ENCODE data around the gene HM13. TPM values are rescaled to one million over a fixed set of nuclear protein-coding genes. Genes with fewer than 3 reads are reported as not detected.

Gene HM13
- total and polyA plus RNA-seq, 2 experiments from 2014 or later, result 126 to 150 TPM

DNA sequence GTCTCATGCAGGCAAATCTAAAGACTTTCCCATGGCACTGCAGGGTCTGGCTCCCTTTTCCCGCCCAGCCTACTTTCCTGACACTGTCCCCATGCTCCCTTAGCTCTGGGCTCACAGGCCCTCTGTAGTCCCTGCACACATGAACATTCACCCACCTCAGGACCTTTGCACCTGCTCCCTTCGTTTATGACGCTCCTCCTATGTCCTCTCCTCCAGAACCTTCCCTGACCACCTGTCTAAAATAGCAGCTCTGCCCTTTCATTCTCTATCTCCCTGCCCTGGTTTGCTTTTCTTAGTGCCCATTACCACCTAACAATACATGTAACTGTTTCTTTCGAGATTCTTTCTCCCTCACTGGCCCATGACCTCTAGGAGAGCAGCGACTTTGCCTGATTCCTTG is 22.3 kb downstream of the HM13 start:
- H3K36me3 Mint-ChIP-seq (ENCODE audit: low read depth), result peaks cover 79% of the 10 kb centered on the region
- no peak overlapping the region for H2AFZ ChIP-seq
- H3K27ac ChIP-seq (ENCODE audit: low read depth), result no peak overlapping the region
- H3K27me3 Mint-ChIP-seq (ENCODE audit: insufficient read depth, low read depth, poor library complexity), result peaks cover 7% of the 10 kb centered on the region
- H3K27me3 ChIP-seq (ENCODE audit: insufficient read depth), result no peaks in the 10 kb centered on the region
- H3K4me3 Mint-ChIP-seq, result no peak overlapping the region
- H3K36me3 ChIP-seq (ENCODE audit: insufficient read depth), result peaks cover 65% of the 10 kb centered on the region
- H3K4me3 ChIP-seq, result no peak overlapping the region
- peaks cover 2% of the 10 kb centered on the region; the same call in 1 of the 3 replicates for H3K4me1 Mint-ChIP-seq
- TF ChIP-seq, protein P1, sequence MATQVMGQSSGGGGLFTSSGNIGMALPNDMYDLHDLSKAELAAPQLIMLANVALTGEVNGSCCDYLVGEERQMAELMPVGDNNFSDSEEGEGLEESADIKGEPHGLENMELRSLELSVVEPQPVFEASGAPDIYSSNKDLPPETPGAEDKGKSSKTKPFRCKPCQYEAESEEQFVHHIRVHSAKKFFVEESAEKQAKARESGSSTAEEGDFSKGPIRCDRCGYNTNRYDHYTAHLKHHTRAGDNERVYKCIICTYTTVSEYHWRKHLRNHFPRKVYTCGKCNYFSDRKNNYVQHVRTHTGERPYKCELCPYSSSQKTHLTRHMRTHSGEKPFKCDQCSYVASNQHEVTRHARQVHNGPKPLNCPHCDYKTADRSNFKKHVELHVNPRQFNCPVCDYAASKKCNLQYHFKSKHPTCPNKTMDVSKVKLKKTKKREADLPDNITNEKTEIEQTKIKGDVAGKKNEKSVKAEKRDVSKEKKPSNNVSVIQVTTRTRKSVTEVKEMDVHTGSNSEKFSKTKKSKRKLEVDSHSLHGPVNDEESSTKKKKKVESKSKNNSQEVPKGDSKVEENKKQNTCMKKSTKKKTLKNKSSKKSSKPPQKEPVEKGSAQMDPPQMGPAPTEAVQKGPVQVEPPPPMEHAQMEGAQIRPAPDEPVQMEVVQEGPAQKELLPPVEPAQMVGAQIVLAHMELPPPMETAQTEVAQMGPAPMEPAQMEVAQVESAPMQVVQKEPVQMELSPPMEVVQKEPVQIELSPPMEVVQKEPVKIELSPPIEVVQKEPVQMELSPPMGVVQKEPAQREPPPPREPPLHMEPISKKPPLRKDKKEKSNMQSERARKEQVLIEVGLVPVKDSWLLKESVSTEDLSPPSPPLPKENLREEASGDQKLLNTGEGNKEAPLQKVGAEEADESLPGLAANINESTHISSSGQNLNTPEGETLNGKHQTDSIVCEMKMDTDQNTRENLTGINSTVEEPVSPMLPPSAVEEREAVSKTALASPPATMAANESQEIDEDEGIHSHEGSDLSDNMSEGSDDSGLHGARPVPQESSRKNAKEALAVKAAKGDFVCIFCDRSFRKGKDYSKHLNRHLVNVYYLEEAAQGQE (IDR thresholded peaks at IDR 0.05; ENCODE audit: unreplicated experiment), result no peak
- TF ChIP-seq, protein P2, sequence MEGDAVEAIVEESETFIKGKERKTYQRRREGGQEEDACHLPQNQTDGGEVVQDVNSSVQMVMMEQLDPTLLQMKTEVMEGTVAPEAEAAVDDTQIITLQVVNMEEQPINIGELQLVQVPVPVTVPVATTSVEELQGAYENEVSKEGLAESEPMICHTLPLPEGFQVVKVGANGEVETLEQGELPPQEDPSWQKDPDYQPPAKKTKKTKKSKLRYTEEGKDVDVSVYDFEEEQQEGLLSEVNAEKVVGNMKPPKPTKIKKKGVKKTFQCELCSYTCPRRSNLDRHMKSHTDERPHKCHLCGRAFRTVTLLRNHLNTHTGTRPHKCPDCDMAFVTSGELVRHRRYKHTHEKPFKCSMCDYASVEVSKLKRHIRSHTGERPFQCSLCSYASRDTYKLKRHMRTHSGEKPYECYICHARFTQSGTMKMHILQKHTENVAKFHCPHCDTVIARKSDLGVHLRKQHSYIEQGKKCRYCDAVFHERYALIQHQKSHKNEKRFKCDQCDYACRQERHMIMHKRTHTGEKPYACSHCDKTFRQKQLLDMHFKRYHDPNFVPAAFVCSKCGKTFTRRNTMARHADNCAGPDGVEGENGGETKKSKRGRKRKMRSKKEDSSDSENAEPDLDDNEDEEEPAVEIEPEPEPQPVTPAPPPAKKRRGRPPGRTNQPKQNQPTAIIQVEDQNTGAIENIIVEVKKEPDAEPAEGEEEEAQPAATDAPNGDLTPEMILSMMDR (conservative IDR thresholded peaks at IDR 0.05; ENCODE audit: low read depth in 2 of 2), result no peak
- TF ChIP-seq POLR2AphosphoS5 (IDR thresholded peaks at IDR 0.05; ENCODE audit: low read depth), result no peak
- no peak for TF ChIP-seq JUNB (IDR thresholded peaks at IDR 0.05; ENCODE audit: unreplicated experiment)
- TF ChIP-seq EZH2 (IDR thresholded peaks at IDR 0.05; ENCODE audit: low read depth, unreplicated experiment), result no peak
- no peak for TF ChIP-seq ZNF114 (CRISPR knock-in tag; IDR thresholded peaks at IDR 0.05)
- TF ChIP-seq NANOG (IDR thresholded peaks at IDR 0.05; ENCODE audit: borderline replicate concordance), result no peak
- TF ChIP-seq, protein P3, sequence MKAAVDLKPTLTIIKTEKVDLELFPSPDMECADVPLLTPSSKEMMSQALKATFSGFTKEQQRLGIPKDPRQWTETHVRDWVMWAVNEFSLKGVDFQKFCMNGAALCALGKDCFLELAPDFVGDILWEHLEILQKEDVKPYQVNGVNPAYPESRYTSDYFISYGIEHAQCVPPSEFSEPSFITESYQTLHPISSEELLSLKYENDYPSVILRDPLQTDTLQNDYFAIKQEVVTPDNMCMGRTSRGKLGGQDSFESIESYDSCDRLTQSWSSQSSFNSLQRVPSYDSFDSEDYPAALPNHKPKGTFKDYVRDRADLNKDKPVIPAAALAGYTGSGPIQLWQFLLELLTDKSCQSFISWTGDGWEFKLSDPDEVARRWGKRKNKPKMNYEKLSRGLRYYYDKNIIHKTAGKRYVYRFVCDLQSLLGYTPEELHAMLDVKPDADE (IDR thresholded peaks at IDR 0.05), result no peak
- TF ChIP-seq CREB1 (CRISPR knock-in tag; IDR thresholded peaks at IDR 0.05; ENCODE audit: low read depth), result no peak
- TF ChIP-seq EZH2phosphoT487 (IDR thresholded peaks at IDR 0.05; ENCODE audit: unreplicated experiment), result no peak
- TF ChIP-seq, protein P4, sequence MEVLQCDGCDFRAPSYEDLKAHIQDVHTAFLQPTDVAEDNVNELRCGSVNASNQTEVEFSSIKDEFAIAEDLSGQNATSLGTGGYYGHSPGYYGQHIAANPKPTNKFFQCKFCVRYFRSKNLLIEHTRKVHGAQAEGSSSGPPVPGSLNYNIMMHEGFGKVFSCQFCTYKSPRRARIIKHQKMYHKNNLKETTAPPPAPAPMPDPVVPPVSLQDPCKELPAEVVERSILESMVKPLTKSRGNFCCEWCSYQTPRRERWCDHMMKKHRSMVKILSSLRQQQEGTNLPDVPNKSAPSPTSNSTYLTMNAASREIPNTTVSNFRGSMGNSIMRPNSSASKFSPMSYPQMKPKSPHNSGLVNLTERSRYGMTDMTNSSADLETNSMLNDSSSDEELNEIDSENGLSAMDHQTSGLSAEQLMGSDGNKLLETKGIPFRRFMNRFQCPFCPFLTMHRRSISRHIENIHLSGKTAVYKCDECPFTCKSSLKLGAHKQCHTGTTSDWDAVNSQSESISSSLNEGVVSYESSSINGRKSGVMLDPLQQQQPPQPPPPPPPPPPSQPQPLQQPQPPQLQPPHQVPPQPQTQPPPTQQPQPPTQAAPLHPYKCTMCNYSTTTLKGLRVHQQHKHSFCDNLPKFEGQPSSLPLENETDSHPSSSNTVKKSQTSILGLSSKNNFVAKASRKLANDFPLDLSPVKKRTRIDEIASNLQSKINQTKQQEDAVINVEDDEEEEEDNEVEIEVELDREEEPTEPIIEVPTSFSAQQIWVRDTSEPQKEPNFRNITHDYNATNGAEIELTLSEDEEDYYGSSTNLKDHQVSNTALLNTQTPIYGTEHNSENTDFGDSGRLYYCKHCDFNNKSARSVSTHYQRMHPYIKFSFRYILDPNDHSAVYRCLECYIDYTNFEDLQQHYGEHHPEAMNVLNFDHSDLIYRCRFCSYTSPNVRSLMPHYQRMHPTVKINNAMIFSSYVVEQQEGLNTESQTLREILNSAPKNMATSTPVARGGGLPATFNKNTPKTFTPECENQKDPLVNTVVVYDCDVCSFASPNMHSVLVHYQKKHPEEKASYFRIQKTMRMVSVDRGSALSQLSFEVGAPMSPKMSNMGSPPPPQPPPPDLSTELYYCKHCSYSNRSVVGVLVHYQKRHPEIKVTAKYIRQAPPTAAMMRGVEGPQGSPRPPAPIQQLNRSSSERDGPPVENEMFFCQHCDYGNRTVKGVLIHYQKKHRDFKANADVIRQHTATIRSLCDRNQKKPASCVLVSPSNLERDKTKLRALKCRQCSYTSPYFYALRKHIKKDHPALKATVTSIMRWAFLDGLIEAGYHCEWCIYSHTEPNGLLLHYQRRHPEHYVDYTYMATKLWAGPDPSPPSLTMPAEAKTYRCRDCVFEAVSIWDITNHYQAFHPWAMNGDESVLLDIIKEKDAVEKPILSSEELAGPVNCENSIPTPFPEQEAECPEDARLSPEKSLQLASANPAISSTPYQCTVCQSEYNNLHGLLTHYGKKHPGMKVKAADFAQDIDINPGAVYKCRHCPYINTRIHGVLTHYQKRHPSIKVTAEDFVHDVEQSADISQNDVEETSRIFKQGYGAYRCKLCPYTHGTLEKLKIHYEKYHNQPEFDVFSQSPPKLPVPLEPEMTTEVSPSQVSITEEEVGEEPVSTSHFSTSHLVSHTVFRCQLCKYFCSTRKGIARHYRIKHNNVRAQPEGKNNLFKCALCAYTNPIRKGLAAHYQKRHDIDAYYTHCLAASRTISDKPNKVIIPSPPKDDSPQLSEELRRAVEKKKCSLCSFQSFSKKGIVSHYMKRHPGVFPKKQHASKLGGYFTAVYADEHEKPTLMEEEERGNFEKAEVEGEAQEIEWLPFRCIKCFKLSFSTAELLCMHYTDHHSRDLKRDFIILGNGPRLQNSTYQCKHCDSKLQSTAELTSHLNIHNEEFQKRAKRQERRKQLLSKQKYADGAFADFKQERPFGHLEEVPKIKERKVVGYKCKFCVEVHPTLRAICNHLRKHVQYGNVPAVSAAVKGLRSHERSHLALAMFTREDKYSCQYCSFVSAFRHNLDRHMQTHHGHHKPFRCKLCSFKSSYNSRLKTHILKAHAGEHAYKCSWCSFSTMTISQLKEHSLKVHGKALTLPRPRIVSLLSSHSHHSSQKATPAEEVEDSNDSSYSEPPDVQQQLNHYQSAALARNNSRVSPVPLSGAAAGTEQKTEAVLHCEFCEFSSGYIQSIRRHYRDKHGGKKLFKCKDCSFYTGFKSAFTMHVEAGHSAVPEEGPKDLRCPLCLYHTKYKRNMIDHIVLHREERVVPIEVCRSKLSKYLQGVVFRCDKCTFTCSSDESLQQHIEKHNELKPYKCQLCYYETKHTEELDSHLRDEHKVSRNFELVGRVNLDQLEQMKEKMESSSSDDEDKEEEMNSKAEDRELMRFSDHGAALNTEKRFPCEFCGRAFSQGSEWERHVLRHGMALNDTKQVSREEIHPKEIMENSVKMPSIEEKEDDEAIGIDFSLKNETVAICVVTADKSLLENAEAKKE (CRISPR knock-in tag; IDR thresholded peaks at IDR 0.05), result no peak
- TF ChIP-seq STAT1 (IDR thresholded peaks at IDR 0.05; ENCODE audit: unreplicated experiment), result no peak
- no peak for TF ChIP-seq ZNF331 (CRISPR knock-in tag; IDR thresholded peaks at IDR 0.05; ENCODE audit: low read depth)
- H3K9me2 ChIP-seq (ENCODE audit: insufficient read depth), result no peaks in the 10 kb centered on the region
- peaks cover 52% of the 10 kb centered on the region for H4K20me1 ChIP-seq (replicated peaks; ENCODE audit: insufficient read depth)
- peaks cover 13% of the 10 kb centered on the region for H3K79me2 ChIP-seq (replicated peaks; ENCODE audit: insufficient read depth)
- no peaks in the 10 kb centered on the region; the same call in 2 of the 3 replicates for H3K9me3 Mint-ChIP-seq
- H3K4me1 ChIP-seq (ENCODE audit: insufficient read depth), result no peaks in the 10 kb centered on the region
- DNase-seq (ENCODE audit: low spot score) (no peak), ATAC-seq (no peak)
- no peak overlapping the region for H3K27ac Mint-ChIP-seq
- peaks cover 48% of the 10 kb centered on the region for H3F3A ChIP-seq (replicated peaks; ENCODE audit: low read depth)
- H3K4me2 ChIP-seq, result no peak overlapping the region

All from GM23338 (cell line).